Stimulated activated naive CD4-positive, alpha-beta T cell (primary cell): ENCODE data around the gene SBNO2.

Experiments
- DNase-seq, 6 experiments: peaks; one replicate each; lab custom pipeline; 2025; lab: John Stamatoyannopoulos, UW

Gene SBNO2

GRCh38 chr19:1073956-1074517, 100.0 kb downstream of the SBNO2 start:
- DNase-seq, result peak in 3 of 6 experiments; percentile 39 to 79 (median 65)

- peak in 5 of 6 experiments; percentile 29 to 51 (median 39) for DNase-seq
Measured at GRCh38 chr19:1073063-1073955, 100.8 kb downstream of the SBNO2 start.

- no peak for DNase-seq
Measured at GRCh38 chr19:1072371-1073015, 101.6 kb downstream of the SBNO2 start.

- DNase-seq, result no peak
Measured at GRCh38 chr19:1070931-1071791, 102.9 kb downstream of the SBNO2 start.

- DNase-seq, result no peak
Measured at GRCh38 chr19:1070576-1070930, 103.5 kb downstream of the SBNO2 start.

GRCh38 chr19:1069009-1069779, 104.9 kb downstream of the SBNO2 start:
- peak; percentile 39 to 77 (median 70) for DNase-seq

GRCh38 chr19:1068009-1069001, 105.8 kb downstream of the SBNO2 start:
- peak; percentile 57 to 85 (median 72) for DNase-seq

GRCh38 chr19:1067341-1067957, 106.6 kb downstream of the SBNO2 start:
- peak; percentile 79 to 91 (median 85) for DNase-seq

GRCh38 chr19:1066748-1067340, 107.2 kb downstream of the SBNO2 start, which contains the start of gene ARHGAP45:
TSS of gene ARHGAP45 (plus strand) at chr19:1067167. CDS start at chr19:1067406, 239 bp downstream.
- peak; percentile 76 to 91 (median 85) for DNase-seq

- DNase-seq, result peak in 1 of 6 experiments; percentile 25
Measured at GRCh38 chr19:1066251-1066747, 107.8 kb downstream of the SBNO2 start.

GRCh38 chr19:1065606-1066109, 108.4 kb downstream of the SBNO2 start:
- DNase-seq, result no peak

- DNase-seq, result peak; percentile 41 to 74 (median 59)
Measured at GRCh38 chr19:1064661-1065605, 109.1 kb downstream of the SBNO2 start.

GRCh38 chr19:1063909-1064660, 110.0 kb downstream of the SBNO2 start:
- DNase-seq, result no peak

- DNase-seq, result peak; percentile 64 to 88 (median 76)
Measured at GRCh38 chr19:1063030-1063908, 110.8 kb downstream of the SBNO2 start.

GRCh38 chr19:1062387-1063029, 111.6 kb downstream of the SBNO2 start:
- no peak for DNase-seq
